SW480 (cell line): ENCODE data around the gene USP9X.
"Not testable (repeated sequence)": the region's sequence is repeated elsewhere in the genome, so short reads cannot be mapped to it uniquely, and the experiment has no call there.

Experiments used
- DNase-seq: peaks from one replicate; pipeline ENCODE4 v3.0.0-alpha.2; 2016; ENCODE audit warnings: low spot score

USP9X gene

DNA sequence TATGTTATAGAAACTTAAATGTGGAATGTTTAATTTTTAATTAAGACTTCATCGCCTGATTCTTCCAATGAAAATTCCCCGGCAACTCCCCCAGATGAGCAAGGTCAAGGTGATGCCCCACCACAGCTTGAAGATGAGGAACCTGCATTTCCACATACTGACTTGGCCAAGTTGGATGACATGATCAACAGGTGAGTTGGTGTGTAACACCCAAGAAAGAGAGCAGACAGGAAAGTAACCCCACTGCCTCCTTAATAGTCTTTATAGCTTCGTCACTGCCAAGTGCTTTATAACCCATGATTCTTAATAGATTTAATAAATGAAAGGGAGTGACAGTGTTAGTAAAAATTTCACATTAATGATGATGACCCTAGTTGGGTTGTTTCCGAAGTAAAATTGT lies 43.7 kb downstream of the USP9X start:
- no peak for DNase-seq

DNA sequence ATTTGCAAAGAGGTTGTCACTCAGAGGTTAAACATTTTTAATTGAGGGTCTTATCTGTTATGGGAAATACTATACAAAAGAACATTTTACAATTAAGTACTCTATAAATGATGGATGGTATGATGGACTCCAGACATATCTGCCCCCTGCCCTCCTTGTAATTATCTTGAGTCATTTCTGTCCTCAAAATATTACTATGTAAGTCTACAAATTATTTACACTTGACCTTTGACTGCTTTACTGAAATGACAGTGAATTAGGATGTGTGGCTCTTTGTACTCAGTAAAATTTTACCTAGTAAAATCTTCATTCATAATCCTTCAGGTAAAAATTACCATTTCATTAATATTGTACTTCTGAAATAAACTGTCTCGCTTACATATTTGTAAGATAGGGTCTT lies 46.5 kb downstream of the USP9X start:
- DNase-seq, result no peak

DNA sequence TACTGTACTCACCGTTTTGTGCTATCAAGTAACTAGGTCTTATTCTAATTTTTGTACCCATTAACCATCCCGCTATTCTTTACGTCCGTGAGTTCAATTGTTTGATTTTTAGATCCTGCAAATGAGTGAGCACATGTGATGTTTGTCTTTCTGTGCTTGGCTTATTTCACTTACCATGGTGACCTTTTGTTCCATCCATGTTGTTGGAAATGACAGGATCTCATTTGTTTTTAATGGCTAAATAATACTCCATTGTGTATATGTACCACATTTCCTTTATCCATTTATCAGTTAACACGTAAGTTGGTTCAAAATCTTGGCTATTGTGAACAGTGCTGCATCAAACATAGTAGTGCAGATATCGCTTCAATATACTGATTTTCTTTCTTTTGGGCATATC lies 48.3 kb downstream of the USP9X start:
- no peak for DNase-seq

DNA sequence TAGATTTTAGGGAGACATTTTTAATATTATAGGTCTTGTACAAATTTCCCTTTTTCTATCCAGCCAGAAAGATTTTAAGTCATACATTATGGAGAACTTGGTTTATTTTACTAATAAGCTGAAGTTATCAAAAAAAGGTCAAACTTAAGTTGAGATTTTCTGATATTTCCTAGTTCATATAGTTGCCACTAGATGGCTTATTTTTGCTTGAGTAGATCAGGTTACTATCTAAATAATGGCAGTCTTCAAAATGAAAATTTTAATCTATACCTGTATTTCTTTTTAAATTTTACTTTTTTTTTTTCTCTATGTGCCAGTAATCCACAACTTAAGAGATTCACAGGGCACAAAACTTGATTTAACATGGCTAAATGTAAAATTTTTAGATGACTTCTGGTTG lies 52.3 kb downstream of the USP9X start:
- DNase-seq, result no peak

DNA sequence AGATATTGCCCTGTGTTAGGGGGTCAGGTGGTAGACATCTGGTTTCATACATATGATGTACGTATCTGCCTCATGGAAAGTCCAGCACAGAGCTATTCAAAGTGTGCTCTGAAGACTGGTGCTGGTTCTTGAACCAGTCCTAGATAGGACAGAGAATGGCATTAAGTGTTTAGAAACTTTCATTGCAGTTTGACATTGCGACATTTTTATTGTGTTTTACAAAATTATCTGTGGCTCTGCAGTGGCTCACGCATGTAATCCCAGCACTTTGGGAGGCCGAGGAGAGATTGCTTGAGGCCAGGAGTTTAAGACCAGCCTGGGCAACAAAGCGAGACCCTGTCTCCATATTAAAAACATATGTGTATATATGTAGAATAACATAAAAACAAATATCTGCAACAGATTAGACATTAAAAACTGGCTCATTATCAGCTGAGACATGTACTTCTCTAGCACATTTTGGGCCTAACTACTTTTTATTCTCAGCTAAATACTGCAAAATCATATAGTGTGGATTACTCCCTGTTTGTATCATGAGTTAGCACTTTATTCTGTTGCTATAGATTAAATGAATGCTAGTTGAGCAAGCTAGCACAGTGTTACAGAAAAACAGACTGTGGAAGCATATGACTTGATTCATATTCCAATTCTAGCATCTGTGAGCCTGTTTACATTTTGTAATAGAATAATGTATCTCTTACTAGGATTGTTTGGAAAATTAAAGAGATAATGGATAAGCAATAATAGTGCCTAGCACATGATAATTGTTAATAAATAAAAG lies 57.1 kb downstream of the USP9X start:
- DNase-seq, result no peak

DNA sequence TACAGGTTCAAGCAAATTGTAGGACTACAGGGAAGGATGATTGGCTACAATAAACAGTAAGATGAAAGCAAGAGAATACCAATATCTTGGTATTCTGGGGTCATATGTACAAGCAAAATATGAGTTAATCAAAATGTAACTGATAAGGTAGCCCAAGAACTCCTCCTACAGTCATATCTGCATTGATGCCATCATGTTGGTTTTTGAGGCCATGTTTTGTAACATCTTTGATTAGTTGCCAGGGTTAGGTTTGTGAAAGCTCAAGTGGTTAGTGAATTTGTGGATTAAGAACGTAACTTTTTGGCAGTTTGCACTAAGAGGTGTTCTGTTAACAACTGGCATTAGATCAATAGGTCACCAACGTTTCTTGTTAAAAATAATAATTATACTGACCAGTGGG lies 59.6 kb downstream of the USP9X start:
- DNase-seq, result no peak

- DNase-seq, result peak; percentile 3
Measured at GRCh38 chrX:41145920-41146608, 60.8 kb downstream of the USP9X start.

DNA sequence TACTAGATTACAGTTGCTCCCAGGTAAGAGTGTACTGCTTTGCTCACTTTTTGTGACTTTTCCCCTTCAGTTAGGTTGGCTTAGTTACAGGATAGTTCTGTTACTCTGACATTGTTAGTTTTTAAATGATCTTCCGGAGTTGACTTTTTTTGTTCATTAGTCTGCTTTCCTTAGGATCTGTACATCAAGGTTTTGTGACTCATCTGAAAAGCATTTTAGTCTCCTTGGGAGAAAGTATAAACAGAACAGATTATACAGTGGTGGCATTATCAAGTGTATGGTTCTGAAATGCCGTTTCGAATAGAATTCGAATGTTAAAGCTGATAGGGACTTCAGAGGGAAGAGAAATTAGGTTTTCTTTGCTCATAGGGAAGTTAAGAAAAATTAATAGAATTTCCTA lies 63.3 kb downstream of the USP9X start:
- no peak for DNase-seq

- no peak for DNase-seq
Measured at GRCh38 chrX:41150043-41150442, 64.8 kb downstream of the USP9X start.

DNA sequence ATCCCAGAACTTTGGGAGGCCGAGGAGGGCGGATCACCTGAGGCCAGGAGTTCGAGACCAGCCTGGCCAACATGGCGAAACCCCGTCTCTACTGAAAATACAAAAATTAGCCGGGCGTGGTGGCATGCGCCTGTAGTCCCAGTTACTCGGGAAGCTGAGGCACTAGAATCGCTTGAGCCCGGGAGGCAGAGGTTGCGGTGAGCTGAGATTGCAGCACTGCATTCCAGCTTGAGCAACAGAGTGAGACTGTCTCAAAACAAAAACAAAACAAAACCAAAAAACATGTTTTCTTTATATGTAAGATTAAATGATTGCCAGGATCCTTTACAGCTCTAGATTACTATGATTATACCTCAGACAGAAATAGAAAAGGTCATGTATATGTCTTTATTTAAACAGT lies 66.5 kb downstream of the USP9X start:
- DNase-seq, result not testable (repeated sequence)

- DNase-seq, result no peak
Measured at GRCh38 chrX:41152221-41152620, 67.0 kb downstream of the USP9X start.

- DNase-seq, result no peak
Measured at GRCh38 chrX:41153448-41153847, 68.2 kb downstream of the USP9X start.

DNA sequence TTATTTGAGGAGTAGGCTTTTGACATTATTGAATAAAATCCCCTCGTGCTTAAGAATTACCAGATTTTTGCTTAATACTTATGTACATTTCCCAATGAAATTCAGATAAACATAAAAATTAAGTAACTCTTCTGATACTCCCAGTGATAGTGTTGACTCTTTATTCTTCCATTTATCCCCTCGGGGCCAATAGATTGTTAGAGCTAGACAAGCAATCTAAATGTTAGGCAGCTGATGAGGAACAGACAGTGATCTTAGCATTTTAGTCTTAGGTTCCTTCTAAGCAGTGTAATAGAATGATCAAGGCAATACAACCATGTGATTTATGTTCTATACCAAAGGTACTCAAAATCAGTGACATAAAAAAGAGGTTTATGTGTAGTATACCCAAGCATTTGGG lies 68.7 kb downstream of the USP9X start:
- no peak for DNase-seq

- no peak for DNase-seq
Measured at GRCh38 chrX:41164449-41164848, 79.2 kb downstream of the USP9X start.

GRCh38 chrX:41167888-41168287 lies 82.6 kb downstream of the USP9X start:
- DNase-seq, result no peak

DNA sequence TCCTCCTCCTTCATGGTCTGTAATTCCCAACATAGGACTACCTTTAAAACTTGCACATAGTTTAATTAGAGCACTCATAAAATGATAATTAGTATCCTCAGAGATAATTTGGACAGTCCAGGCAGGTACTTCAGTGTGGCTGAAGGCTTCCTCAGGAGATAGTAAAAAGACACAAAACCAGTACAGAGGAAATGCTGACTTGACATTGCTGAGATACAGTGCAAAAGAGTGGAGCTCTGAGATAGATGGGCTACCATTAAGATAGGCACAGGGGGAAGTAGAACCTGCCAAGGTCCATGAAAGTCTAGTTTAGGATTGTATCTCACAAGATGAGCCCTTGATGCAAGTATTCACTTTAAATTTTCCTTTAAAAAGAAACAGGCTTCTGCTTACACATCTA lies 91.0 kb downstream of the USP9X start:
- DNase-seq, result no peak

- DNase-seq, result no peak
Measured at GRCh38 chrX:41177297-41177696, 92.1 kb downstream of the USP9X start.

- no peak for DNase-seq
Measured at GRCh38 chrX:41178201-41178600, 93.0 kb downstream of the USP9X start.

GRCh38 chrX:41180194-41180908 lies 95.1 kb downstream of the USP9X start:
- peak; percentile 31 for DNase-seq

- DNase-seq, result no peak
Measured at GRCh38 chrX:41184312-41184711, 99.1 kb downstream of the USP9X start.

GRCh38 chrX:41186946-41187345 lies 101.7 kb downstream of the USP9X start:
- DNase-seq, result not testable (repeated sequence)

DNA sequence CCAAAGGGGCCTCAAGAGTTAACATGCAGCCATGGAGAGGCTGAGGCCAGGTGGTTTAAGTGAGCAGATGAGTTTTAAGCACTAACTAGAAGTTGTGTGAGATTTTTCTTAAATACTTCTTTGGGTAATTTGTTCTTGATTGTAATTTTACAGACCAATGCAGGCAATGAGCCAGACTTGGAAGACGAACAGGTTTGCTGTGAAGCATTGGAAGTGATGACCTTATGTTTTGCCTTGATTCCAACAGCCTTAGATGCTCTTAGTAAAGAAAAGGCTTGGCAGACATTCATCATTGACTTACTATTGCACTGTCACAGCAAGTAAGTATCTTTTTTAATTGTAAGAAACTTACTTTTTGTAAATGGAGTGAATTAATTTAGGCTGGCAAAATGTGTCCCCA lies 103.9 kb downstream of the USP9X start:
- no peak for DNase-seq

GRCh38 chrX:41192880-41193279 lies 107.6 kb downstream of the USP9X start:
- DNase-seq, result no peak
